Epithelial cell of proximal tubule (primary cell): Measurements from ENCODE around the gene PNCK. TPM values are rescaled to one million over a fixed set of nuclear protein-coding genes. Genes with fewer than 3 reads are reported as not detected.

ENCODE experiments used
- DNase-seq: peaks from one replicate; pipeline ENCODE4 v3.0.0-alpha.2; 2011; ENCODE audit warnings: low read depth
- H3K4me3 ChIP-seq: 2 replicates; pipeline ENCODE4 v1.5.1; 2011; ENCODE audit warnings: low read depth, mild to moderate bottlenecking, low read length
- total RNA-seq: library from RNA; depleted of rRNA; stranded (reverse); fragments of >200 nt; gene quantifications from 2 replicates; pipeline ENCODE4 v1.2.3, GENCODE V29; 2015
- TF ChIP-seq, protein P1 (sequence below): conservative IDR thresholded peaks from 2 replicates; pipeline ENCODE4 v1.5.1; 2012; ENCODE audit warnings: low read depth, mild to moderate bottlenecking, low read length

The PNCK gene
- total RNA-seq, 1 donor from 2014 or later = 0.86 TPM

GRCh38 chrX:153681175-153681574 lies 7.6 kb upstream of the PNCK start:
- DNase-seq = no peak
- no peak overlapping the region for H3K4me3 ChIP-seq
- TF ChIP-seq, protein P1, sequence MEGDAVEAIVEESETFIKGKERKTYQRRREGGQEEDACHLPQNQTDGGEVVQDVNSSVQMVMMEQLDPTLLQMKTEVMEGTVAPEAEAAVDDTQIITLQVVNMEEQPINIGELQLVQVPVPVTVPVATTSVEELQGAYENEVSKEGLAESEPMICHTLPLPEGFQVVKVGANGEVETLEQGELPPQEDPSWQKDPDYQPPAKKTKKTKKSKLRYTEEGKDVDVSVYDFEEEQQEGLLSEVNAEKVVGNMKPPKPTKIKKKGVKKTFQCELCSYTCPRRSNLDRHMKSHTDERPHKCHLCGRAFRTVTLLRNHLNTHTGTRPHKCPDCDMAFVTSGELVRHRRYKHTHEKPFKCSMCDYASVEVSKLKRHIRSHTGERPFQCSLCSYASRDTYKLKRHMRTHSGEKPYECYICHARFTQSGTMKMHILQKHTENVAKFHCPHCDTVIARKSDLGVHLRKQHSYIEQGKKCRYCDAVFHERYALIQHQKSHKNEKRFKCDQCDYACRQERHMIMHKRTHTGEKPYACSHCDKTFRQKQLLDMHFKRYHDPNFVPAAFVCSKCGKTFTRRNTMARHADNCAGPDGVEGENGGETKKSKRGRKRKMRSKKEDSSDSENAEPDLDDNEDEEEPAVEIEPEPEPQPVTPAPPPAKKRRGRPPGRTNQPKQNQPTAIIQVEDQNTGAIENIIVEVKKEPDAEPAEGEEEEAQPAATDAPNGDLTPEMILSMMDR = no peak

DNA sequence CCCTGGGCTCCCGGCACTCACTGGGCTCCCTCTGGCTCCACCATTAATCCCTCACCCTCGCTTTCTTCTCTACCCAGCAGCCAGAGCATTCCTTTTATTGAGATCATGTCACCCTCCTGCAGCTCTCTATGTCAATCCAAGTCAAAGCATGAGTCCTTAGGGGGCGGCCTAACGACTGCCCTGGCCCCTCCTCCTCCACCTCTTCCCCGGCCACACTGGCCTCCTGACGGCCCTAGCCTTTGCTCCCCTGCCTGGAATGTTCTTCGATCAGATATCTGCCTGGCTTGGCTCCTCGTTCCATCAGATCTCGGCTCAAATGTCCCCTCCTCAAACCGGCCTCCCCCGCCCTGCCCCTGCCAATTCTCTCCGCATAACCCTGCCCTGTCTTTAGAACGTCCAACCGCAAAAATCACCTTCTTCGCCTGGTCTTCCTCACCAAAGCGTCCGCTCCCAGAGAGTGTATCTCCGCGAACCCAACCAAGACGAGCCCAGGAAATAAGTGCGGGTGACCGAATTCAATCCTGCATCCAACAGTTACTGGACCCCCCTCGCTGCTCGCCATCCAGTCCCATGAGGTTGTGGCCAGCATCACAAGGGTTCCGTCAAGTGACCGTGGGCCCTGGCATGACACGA lies 722 bp upstream of the PNCK start:
- no peak overlapping the region for H3K4me3 ChIP-seq
- DNase-seq = no peak
- TF ChIP-seq, protein P1 = no peak

GRCh38 chrX:153672531-153673427 lies 834 bp downstream of the PNCK start:
- H3K4me3 ChIP-seq = no peak overlapping the region
- DNase-seq = no peak
- TF ChIP-seq, protein P1 = no peak

DNA sequence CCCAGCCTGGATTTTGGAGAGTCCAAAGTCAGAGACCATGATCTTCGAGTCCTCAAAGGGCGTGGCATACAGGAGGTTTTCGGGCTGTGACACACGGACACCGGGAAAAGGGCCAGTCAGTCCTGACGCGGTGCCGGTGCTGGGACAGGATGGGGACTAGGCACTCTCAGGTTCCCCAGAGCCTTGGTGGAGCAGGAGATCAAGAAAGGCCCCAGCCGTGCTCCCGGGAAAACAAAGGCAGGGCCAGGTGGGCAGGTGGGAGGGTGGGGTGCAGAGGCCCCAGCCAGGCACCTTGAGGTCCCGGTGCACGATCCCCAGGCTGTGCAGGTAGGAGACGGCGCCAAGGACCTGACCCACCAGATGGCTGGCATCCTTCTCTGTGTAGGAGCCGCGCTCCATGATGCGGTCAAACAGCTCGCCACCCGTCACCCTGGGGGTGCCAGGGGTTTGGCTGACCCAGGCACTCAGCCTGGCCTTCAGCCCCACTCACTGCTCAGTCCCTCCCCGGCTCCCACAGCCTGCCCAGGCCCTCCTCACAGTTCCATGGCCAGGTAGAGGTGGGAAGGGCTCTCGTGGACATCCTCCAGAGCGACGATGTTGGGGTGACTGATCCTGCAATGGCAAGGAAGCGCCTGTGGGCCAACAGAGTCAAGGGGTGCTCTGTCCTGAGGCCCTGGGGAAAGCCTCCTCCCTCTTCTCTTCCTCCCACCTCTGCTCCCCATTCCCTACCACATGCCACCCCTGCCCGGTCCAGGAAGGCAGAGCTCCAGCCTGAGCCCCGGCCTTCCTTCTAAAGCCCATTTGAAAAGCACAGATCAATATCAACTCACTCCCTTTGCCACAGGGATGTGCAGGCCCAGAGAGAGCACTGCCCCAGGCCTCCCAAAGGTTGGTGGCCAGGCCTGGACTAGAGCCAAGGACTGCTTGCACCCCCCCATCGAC lies 1.8 kb downstream of the PNCK start:
- H3K4me3 ChIP-seq = no peak overlapping the region
- no peak for DNase-seq
- TF ChIP-seq, protein P1 = no peak

GRCh38 chrX:153670748-153671588 lies 2.6 kb downstream of the PNCK start:
- TF ChIP-seq, protein P1 = no peak
- no peak for DNase-seq

More at GRCh38 chrX:153670748-153671588, 2.6 kb downstream of the PNCK start:
- no peak overlapping the region for H3K4me3 ChIP-seq
